Liver (tissue), 3 donors: Measurements from ENCODE around the gene MOCS3.

Source experiments
- ATF3 ChIP-seq: IDR thresholded peaks from 2 replicates; pipeline ENCODE4 v1.6.1; 2016; ENCODE audit warnings: antibody characterized with exemption
- CTCF ChIP-seq: fragments of 150-350 bp; IDR thresholded peaks from 2 replicates; pipeline ENCODE4 v1.5.1; 2017; ENCODE audit warnings: improper control_type of control experiment, low read depth, low read length; ENCODE audit not compliant: missing input control
- SP1 ChIP-seq: IDR thresholded peaks from 2 replicates; pipeline ENCODE4 v1.6.1; 2018; ENCODE audit warnings: antibody characterized with exemption, mild to moderate bottlenecking
- TAF1 ChIP-seq: conservative IDR thresholded peaks from 2 replicates; pipeline ENCODE4 v1.6.1; 2016; ENCODE audit warnings: antibody characterized with exemption, mild to moderate bottlenecking
- YY1 ChIP-seq: IDR thresholded peaks from 2 replicates; pipeline ENCODE4 v1.6.1; 2016; ENCODE audit warnings: antibody characterized with exemption, mild to moderate bottlenecking
- donor health status: healthy.
- donor health status: healthy.

- TF ChIP-seq CTCF (no peak), TAF1 (no peak), YY1 (no peak), ATF3 (no peak), SP1 (no peak)
Measured at GRCh38 chr20:51005214-51005613, 46.6 kb downstream of the MOCS3 start.
